ENCODE measurements around the gene SLIT3.

SLIT3 gene

GRCh38 chr5:168941901-168942300 is 359.0 kb downstream of the SLIT3 start:
- no peak for DNase-seq (ENCODE audit: low read depth in 1 of 2, low spot score in 1 of 2)

DNA sequence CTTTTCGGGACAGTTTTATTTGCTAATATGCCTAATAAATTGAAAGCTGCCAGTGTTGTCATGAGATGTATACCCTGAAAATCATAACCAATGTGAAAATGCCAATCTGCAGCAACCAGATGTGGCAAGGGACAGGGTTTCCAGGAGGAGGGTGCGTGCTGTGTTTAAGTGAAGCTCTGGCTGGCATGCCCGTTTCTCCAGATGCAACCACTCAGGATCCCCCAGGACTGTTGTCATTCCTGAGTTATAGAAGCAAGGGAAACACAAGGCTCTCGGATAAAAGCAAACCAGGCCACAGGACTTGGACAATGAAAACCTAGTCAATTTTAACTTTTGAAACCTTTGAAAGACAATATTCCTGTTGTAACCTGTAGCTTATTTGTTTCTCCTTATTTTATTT is 360.2 kb downstream of the SLIT3 start:
- no peak for DNase-seq (ENCODE audit: low read depth in 1 of 2, low spot score in 1 of 2)

DNA sequence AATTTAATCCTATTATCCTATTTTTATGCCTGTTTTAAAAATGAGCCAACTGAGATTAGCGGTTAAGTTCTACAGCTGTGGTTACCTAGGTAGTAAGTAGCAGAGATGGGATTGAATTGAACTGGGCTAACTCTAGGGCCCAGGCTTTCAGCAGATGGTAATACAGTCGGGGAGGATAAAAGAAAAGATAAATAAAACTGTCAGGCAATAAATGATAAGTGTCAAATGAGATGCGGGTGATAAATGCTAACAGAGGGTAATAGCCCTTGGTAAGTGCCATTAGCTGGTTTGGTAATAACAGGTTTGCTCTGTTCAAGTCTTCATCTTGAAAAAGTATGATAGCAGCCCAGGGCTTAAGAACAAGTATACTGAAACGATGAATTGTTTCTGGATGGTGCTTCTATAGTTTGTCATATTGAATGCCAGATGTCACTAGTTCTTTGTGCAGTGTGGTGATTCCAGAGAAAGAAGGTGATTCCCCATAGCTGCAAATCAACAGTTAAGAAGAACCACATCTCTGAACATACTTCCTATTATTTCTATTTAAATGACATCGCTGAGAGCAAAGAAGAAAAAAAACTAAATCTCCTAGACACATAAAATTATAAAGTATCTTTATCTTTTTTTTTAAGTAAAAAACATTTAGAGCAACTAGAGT is 360.9 kb downstream of the SLIT3 start:
- DNase-seq (ENCODE audit: low read depth in 1 of 2, low spot score in 1 of 2), result no peak

DNA sequence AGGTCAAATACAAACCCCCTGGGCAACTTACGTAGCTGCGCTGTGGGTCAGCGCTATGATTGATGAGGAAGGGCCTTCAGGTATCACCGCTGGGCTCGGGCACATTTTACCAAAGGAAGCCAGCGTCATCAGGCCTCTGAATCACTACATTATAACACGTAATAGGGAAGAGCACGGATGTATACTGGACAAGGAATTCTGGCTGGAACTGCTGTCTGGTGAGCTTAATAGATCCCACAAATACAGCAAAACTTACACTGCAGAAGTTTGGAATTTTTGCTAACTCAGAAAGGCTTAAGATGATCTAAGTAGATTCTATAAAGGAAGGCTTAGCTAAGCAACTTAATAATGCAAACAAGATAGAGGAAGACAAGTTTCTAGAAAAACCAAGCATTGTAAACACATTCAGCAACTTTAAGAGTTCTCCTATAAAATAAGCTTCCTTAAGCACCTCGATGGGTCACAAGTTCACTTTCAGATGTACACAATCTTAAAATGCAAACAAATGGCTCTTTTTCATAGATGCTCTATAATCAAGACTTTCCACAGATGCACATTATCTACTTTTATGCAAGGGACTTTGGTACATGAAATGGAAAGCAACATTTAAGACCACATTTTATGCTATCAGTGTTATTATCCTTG is 361.7 kb downstream of the SLIT3 start:
- DNase-seq (ENCODE audit: low read depth in 1 of 2, low spot score in 1 of 2), result no peak

- no peak for DNase-seq (ENCODE audit: low read depth in 1 of 2, low spot score in 1 of 2)
These were observed 364.4 kb downstream of the SLIT3 start for GRCh38 chr5:168936511-168936910.

DNA sequence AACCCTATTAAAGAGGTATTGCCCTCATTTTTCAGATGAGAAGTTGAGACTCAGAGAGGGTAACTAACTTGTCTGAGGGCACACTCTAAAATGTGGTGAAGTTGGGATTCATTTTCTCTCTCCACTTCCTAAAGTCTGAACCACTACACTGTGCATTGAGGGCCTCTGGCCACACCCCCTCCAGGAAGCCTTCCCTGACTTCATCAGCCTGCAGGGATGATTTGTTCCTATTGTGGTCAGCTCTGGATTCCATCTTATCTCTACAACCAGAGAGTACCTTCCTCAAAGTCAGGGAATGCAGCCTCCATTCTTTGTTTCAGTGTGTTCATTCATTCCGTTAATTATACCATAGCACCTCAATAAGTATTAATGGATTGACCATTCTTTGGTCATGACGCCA is 365.8 kb downstream of the SLIT3 start:
- no peak for DNase-seq (ENCODE audit: low read depth in 1 of 2, low spot score in 1 of 2)

- DNase-seq (ENCODE audit: low read depth in 1 of 2, low spot score in 1 of 2), result no peak
These were observed 366.8 kb downstream of the SLIT3 start for GRCh38 chr5:168934169-168934568.

GRCh38 chr5:168932400-168933189 is 368.3 kb downstream of the SLIT3 start:
- DNase-seq (ENCODE audit: low read depth in 1 of 2, low spot score in 1 of 2), result no peak

DNA sequence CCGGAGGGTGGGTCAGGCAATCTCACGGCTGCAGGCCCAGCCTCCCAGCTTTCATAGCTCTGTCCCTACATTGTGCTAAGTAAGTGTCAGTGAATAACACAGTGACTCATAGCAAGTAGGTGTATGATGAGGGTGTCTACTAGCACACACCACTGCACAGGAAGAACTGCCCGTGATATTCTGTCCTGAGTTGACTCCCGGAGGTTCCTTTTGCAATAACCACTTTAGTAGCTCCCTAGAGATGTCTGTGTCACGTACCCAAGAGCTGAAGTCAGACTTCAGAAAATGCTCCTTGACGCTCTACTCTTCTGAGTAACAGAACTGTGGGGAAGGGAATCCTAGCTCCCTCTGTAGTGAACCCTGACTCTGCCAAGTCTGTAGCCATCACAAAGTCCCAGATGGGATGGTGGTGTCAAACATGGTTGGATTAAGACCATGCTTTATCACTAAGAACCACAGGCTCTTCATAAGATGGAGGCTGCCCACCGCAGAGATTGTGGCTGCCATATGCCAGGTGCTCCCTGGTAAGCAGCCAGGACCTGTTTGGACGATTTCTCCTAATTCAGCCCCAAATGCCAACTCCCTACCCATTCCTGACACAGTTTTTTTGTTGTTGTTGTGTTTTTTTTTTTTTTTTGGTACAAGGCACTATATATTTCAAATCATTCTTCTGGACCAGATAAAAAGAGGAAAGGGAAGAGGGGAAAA is 369.1 kb downstream of the SLIT3 start:
- no peak for DNase-seq (ENCODE audit: low read depth in 1 of 2, low spot score in 1 of 2)

- DNase-seq (ENCODE audit: low read depth in 1 of 2, low spot score in 1 of 2), result no peak
These were observed 371.3 kb downstream of the SLIT3 start for GRCh38 chr5:168929656-168930055.

DNA sequence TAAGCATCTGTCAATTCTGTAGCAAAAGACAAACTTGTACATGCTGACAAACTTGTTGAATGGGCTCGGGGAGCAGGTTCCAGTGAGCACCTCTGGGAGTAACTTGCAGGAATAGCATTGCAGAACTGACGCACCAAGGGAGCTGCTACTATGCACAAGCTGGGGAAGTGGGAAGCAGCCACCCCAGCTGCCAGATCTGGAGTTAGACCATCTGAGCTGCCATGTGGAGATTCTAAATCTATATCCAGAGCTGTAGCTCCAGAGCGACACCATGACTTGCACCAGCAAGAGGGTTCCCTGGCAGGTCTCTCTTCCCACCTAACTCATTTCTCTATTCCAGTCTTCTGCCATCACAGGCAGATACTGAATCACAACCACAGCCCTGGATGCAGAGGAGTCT is 375.8 kb downstream of the SLIT3 start:
- DNase-seq (ENCODE audit: low read depth in 1 of 2, low spot score in 1 of 2), result no peak

GRCh38 chr5:168921147-168921866 is 379.6 kb downstream of the SLIT3 start:
- DNase-seq (ENCODE audit: low read depth in 1 of 2, low spot score in 1 of 2), result no peak

GRCh38 chr5:168920019-168920810 is 380.7 kb downstream of the SLIT3 start:
- no peak for DNase-seq (ENCODE audit: low read depth in 1 of 2, low spot score in 1 of 2)

DNA sequence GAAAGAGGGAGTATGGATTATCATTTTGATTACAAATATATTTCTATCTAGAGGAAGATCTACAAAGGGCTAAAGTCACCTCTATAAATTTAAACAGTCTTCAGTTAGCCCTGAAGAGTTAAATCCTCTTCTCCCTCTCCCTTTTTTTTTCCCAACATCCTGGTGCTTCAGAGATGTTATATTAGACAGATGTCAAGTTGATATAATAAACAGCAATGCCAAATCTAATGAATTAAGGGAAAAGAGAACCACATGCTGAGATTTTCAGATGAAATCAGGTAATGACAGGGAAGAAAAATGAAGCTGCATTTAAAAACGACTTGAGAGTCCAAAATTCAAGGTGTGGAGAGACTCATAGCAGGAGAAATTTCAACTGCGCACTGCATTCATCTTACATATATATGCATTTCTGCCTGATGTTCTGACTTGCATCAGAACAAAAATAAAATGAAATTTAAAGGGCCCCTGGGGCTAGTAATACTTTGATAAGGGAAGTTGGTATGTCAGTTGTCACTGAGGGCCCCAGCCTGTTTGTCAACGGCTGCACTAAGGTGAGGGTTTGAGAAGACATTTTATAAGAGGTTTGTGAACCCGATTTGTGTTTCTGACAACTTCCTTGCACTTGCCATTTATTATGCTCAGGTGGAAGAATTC is 382.9 kb downstream of the SLIT3 start:
- DNase-seq (ENCODE audit: low read depth in 1 of 2, low spot score in 1 of 2), result no peak

DNA sequence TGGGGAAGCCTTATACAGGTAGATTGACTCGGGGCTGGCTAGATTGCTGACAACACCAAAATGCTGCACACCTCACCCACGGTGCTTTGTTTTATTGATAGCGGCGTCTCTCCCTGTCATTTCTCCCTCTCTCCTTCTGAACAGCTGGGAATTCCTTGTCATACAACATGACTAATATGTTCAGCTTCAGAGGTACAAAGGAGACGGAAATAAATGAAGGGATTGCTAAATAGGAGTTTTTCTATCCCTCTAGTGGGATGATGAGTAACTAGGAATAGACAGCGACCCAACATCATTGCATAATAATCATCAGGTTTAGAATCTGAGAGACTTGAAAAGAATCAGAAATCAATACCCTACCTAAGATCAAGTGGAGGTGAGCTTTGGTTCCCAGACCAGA is 384.1 kb downstream of the SLIT3 start:
- no peak for DNase-seq (ENCODE audit: low read depth in 1 of 2, low spot score in 1 of 2)

DNA sequence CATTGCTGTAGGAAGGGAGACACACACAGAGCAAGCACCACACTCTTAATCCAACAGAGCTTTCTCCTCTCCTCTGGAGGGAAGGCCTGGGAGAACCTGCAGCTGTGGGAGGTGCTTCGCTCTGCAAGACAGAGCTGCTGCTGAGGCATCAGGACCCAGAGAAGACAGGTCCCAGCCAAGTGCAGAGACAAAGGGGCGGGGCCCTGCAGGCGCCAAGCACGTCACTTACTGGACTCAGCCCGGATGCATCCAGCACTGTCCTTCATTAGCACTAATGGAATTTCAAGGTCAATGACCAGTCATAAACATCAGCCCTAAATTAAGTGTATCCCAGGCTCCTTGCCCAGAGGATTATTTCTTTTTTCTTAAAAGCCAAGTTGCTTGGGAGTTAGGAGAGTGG is 384.7 kb downstream of the SLIT3 start:
- no peak for DNase-seq (ENCODE audit: low read depth in 1 of 2, low spot score in 1 of 2)

GRCh38 chr5:168914491-168914890 is 386.4 kb downstream of the SLIT3 start:
- no peak for DNase-seq (ENCODE audit: low read depth in 1 of 2, low spot score in 1 of 2)

GRCh38 chr5:168910874-168911273 is 390.1 kb downstream of the SLIT3 start:
- DNase-seq (ENCODE audit: low read depth in 1 of 2, low spot score in 1 of 2), result no peak

- no peak for DNase-seq (ENCODE audit: low read depth in 1 of 2, low spot score in 1 of 2)
These were observed 392.7 kb downstream of the SLIT3 start for GRCh38 chr5:168908207-168908606.

DNA sequence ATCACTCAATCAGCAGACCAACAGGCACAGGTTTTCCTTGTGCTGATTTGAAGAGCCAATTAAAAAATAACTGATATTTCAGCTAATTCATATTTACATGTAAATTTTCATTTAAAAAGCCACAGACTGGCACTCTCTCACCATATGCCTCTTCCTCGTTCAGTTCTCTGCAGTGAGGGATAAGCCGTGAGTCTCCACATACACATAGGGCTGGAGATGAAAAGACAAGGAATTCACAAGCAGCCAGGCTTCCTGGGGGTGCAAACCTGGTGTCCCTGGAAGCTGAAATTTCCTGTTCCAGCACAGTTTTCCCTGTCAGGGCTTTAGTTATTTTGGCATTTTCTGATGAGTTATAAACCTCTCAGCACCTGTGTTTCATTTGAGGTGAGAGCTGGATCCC is 397.9 kb downstream of the SLIT3 start:
- no peak for DNase-seq (ENCODE audit: low read depth in 1 of 2, low spot score in 1 of 2)

All from activated T-helper 1 cell treated with anti-CD3 and anti-CD28 coated beads, Interleukin-2, amount 50 U/mL, for 16 hours (primary cell).